ENCODE data around the gene TCEA2. TPM values are rescaled to one million over a fixed set of nuclear protein-coding genes. Genes with fewer than 3 reads are reported as not detected.

The TCEA2 gene
- 10 to 100 TPM; 43.3 to 45.9 TPM for total RNA-seq
- polyA plus RNA-seq, result 10 to 100 TPM; 24.6 to 27.9 TPM

DNA sequence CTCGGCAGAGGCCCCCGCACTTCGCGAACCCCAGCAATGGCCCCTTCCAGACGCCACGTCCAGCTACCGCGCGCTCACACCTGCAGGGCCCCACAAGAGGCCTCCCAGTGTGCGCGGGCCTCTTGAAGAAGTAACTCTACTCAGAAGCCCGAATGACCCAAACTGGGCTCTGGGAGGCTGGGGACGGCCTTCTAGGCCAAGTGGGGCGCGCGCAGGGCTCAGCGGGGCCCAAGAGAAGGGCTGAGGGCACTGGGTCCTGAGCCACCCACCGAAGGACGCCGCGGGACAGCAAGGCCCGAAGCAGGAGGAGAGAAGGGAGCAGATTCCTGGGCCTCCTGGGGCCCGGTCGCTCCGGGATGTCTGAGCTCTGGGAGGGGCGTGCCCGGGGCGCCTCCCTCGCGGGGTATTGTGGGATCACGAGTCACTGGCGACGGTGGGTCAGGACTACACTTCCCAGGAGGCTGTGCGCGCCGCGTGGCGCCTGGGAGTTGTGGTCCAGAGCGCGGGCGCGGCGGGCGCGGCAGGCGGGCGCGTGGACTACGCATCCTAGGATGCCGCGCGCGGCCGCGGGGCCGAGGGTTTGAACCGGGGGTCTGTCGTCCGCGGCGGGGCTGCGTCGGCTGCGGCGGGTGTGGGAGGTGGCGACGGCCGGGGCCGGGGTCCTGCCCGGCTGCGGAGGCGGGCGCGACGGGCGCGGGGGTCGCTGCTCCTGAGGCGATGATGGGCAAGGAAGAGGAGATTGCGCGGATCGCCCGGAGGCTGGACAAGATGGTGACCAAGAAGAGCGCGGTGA lies at the start of gene TCEA2:
Gene TCEA2, plus strand, starts transcription at position 603 of the 793 bp plus-strand sequence. Its CDS starts 115 bp downstream, at position 718.
- H3K9me3 ChIP-seq (ENCODE audit: control insufficient read depth in 1 of 2, low read length in 2 of 2), result no peaks in the 10 kb centered on the region
- ChIA-PET POLR2A (ENCODE audit: partially characterized antibody) (interaction anchor here (0.9 to 2.3 kb wide), 11 partner anchors 10 to 525 kb away, joined by 3 to 29 read pairs (median 5); partner anchors contain the start of genes LIME1, LKAAEAR1, OPRL1 and PRPF6), CTCF (ENCODE audit: partially characterized antibody) (interaction anchor here (0.6 to 11.2 kb wide), 5 partner anchors 16 to 200 kb away, joined by 3 to 133 read pairs (median 3); partner anchors contain the start of genes C20orf204, OPRL1, PRPF6 and RGS19)
- H3K36me3 Mint-ChIP-seq, result no peaks in the 10 kb centered on the region
- peak within 1 kb of the TSS; percentile 59 for H3K27ac ChIP-seq (ENCODE audit: low read depth, low read length)
- intact Hi-C loops (cut with micrococcal nuclease), result loop anchor here (1.0 to 5.0 kb wide), 4 partner anchors 16 to 405 kb away; partner anchors contain the start of genes PRPF6, RTEL1 and UCKL1
- peaks cover 57% of the 10 kb centered on the region for H3K4me1 ChIP-seq (ENCODE audit: insufficient read depth, low read length)
- peaks cover 0 to 2% (median 0%) of the 10 kb centered on the region in 8 donors for H3K9me3 Mint-ChIP-seq
- H3K27me3 Mint-ChIP-seq, result no peaks in the 10 kb centered on the region
- H3K4me1 Mint-ChIP-seq, result peaks cover 21 to 47% (median 35%) of the 10 kb centered on the region in 4 donors
- H3K27me3 ChIP-seq (ENCODE audit: insufficient read depth, low read length), result no peaks in the 10 kb centered on the region
- peak; percentile 90 to 91 (median 90) for DNase-seq
- H3K4me3 Mint-ChIP-seq, result peak within 1 kb of the TSS; percentile 80 to 93 (median 88)
- peak within 1 kb of the TSS; percentile 50 to 92 (median 86) for H3K27ac Mint-ChIP-seq
- peak within 1 kb of the TSS; percentile 42 to 57 for H3K4me3 ChIP-seq (ENCODE audit: low read length in 2 of 2)
- no peaks in the 10 kb centered on the region for H3K36me3 ChIP-seq (ENCODE audit: insufficient read depth, low read length)

DNA sequence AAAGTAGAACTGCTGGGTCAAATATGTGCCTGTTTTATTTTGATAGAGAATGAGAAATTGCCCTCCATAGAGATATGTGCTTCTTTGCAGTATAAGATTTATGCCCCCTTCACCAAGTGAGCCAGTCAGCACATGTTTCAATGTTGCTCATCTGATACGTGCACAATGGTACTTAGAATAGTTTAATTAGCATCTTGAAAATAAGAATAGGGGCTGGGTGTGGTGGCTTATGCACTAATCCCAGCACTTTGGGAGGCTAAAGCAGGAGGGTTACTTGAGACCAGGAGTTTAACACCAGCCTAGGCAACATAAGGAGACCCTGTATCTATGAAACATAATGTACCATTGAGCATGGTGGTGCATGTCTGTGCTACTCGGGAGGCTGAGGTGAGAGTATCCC lies 47.4 kb upstream of the TCEA2 start:
- CTCF ChIA-PET (ENCODE audit: partially characterized antibody), result no interaction called here
- Mint-ChIP-seq H3K27me3 (no peaks in the 10 kb centered on the region), H3K9me3 (peaks cover 0 to 19% (median 13%) of the 10 kb centered on the region in 8 donors), H3K4me3 (peak overlapping the region in 3 of 8 donors; percentile 13 to 41 (median 26)), H3K36me3 (peaks cover 48 to 52% of the 10 kb centered on the region in 2 donors), H3K4me1 (peaks cover 10 to 25% (median 14%) of the 10 kb centered on the region in 4 donors), H3K27ac (peak overlapping the region in 3 of 7 donors; percentile 12 to 32 (median 25))
- Histone ChIP-seq H3K36me3 (ENCODE audit: insufficient read depth, low read length) (peaks cover 61% of the 10 kb centered on the region), H3K4me3 (ENCODE audit: low read length in 2 of 2) (no peak overlapping the region), H3K9me3 (ENCODE audit: control insufficient read depth in 1 of 2, low read length in 2 of 2) (peaks cover 9% of the 10 kb centered on the region in 2 donors), H3K4me1 (ENCODE audit: insufficient read depth, low read length) (peaks cover 27% of the 10 kb centered on the region), H3K27ac (ENCODE audit: low read depth, low read length) (no peak overlapping the region), H3K27me3 (ENCODE audit: insufficient read depth, low read length) (no peaks in the 10 kb centered on the region)
- no peak for DNase-seq
- POLR2A ChIA-PET (ENCODE audit: partially characterized antibody), result no interaction called here
- intact Hi-C loops (cut with micrococcal nuclease), result no loop called here

- H3K36me3 Mint-ChIP-seq, result peaks cover 62 to 69% of the 10 kb centered on the region in 2 donors
- POLR2A ChIA-PET (ENCODE audit: partially characterized antibody), result no interaction called here
- intact Hi-C loops (cut with micrococcal nuclease), result no loop called here
Measured at GRCh38 chr20:64021124-64021975, 41.6 kb upstream of the TCEA2 start.

GRCh38 chr20:64022671-64023360 lies 40.2 kb upstream of the TCEA2 start:
- peaks cover 68 to 73% of the 10 kb centered on the region in 2 donors for H3K36me3 Mint-ChIP-seq
- POLR2A ChIA-PET (ENCODE audit: partially characterized antibody), result interaction anchor here (1.3 kb wide), 1 partner anchor 11 kb away, joined by 6 read pairs; no protein-coding TSS in a partner anchor
- CTCF ChIA-PET (ENCODE audit: partially characterized antibody), result interaction anchor here (0.8 to 1.6 kb wide), 2 partner anchors 8 to 16 kb away, joined by 3 to 4 read pairs; no protein-coding TSS in a partner anchor

More at GRCh38 chr20:64021124-64021975, 41.6 kb upstream of the TCEA2 start:
- Histone ChIP-seq H3K4me3 (ENCODE audit: low read length in 2 of 2) (no peak overlapping the region), H3K4me1 (ENCODE audit: insufficient read depth, low read length) (no peaks in the 10 kb centered on the region), H3K9me3 (ENCODE audit: control insufficient read depth in 1 of 2, low read length in 2 of 2) (no peaks in the 10 kb centered on the region), H3K36me3 (ENCODE audit: insufficient read depth, low read length) (peaks cover 77% of the 10 kb centered on the region), H3K27me3 (ENCODE audit: insufficient read depth, low read length) (no peaks in the 10 kb centered on the region), H3K27ac (ENCODE audit: low read depth, low read length) (no peak overlapping the region)
- Mint-ChIP-seq H3K9me3 (peaks cover 0 to 2% (median 0%) of the 10 kb centered on the region in 8 donors), H3K4me1 (peaks cover 0 to 10% (median under 1%) of the 10 kb centered on the region in 4 donors), H3K27ac (no peak overlapping the region), H3K4me3 (no peak overlapping the region), H3K27me3 (no peaks in the 10 kb centered on the region)
- DNase-seq, result no peak
- CTCF ChIA-PET (ENCODE audit: partially characterized antibody), result no interaction called here

DNA sequence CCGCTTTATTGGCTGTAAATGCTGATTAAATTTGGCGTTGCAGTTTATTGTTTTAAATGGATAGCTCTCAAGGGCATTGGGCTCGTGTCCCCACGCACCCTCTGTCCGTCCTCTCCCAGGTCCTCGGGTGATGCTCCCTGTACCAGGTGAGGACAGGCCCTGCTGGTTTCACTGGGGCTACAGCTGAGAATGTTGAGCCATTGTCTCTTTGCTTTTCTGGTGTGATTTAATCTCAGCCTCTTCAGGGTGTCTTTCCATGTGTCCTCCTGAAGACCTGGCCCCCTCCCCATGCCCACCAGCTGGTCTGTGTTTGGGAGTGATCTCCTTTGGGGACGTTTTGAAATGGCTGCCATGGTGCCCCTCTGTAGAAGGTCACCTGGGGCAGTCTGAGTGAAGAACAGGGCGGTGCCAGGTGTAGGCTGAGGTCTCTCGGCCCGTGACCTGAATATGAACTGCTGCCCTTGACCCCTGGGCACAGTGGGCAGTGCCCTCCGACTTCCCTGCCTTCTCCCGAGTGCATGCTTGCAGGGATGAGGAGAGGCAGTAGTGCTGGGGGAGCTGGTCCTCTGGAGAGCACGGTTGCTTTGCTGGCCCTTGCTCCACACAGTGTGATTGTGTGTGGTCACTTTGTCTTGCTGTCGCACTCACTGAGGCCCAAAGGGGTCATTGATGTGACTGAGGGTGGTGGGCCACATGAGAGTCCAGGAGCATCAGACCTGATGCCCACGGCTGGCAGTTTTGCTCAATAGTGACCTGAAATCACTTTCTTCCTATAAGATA lies 39.4 kb upstream of the TCEA2 start:
- peaks cover 68 to 74% of the 10 kb centered on the region in 2 donors for H3K36me3 Mint-ChIP-seq
- CTCF ChIA-PET (ENCODE audit: partially characterized antibody), result interaction anchor here (0.8 to 1.6 kb wide), 2 partner anchors 9 to 15 kb away, joined by 3 to 4 read pairs; no protein-coding TSS in a partner anchor

More at GRCh38 chr20:64022671-64023360, 40.2 kb upstream of the TCEA2 start:
- Mint-ChIP-seq H3K4me1 (peaks cover 0 to 9% (median 0%) of the 10 kb centered on the region in 4 donors), H3K4me3 (no peak overlapping the region), H3K27me3 (no peaks in the 10 kb centered on the region), H3K27ac (no peak overlapping the region), H3K9me3 (peaks cover 0 to 2% (median 0%) of the 10 kb centered on the region in 8 donors)
- Histone ChIP-seq H3K9me3 (ENCODE audit: control insufficient read depth in 1 of 2, low read length in 2 of 2) (no peaks in the 10 kb centered on the region), H3K36me3 (ENCODE audit: insufficient read depth, low read length) (peaks cover 82% of the 10 kb centered on the region), H3K27ac (ENCODE audit: low read depth, low read length) (no peak overlapping the region), H3K4me1 (ENCODE audit: insufficient read depth, low read length) (no peaks in the 10 kb centered on the region), H3K4me3 (ENCODE audit: low read length in 2 of 2) (no peak overlapping the region), H3K27me3 (ENCODE audit: insufficient read depth, low read length) (no peaks in the 10 kb centered on the region)
- no peak for DNase-seq
- intact Hi-C loops (cut with micrococcal nuclease), result no loop called here

More for the DNA sequence above, 39.4 kb upstream of the TCEA2 start:
- Histone ChIP-seq H3K27ac (ENCODE audit: low read depth, low read length) (no peak overlapping the region), H3K4me3 (ENCODE audit: low read length in 2 of 2) (no peak overlapping the region), H3K9me3 (ENCODE audit: control insufficient read depth in 1 of 2, low read length in 2 of 2) (no peaks in the 10 kb centered on the region), H3K36me3 (ENCODE audit: insufficient read depth, low read length) (peaks cover 84% of the 10 kb centered on the region), H3K4me1 (ENCODE audit: insufficient read depth, low read length) (no peaks in the 10 kb centered on the region), H3K27me3 (ENCODE audit: insufficient read depth, low read length) (no peaks in the 10 kb centered on the region)
- Mint-ChIP-seq H3K9me3 (peaks cover 0 to 2% (median 0%) of the 10 kb centered on the region in 8 donors), H3K27ac (no peak overlapping the region), H3K4me1 (peaks cover 0 to 8% (median 0%) of the 10 kb centered on the region in 4 donors), H3K4me3 (no peak overlapping the region), H3K27me3 (no peaks in the 10 kb centered on the region)
- no peak for DNase-seq
- intact Hi-C loops (cut with micrococcal nuclease), result no loop called here
- POLR2A ChIA-PET (ENCODE audit: partially characterized antibody), result interaction anchor here (1.3 kb wide), 1 partner anchor 10 kb away, joined by 6 read pairs; no protein-coding TSS in a partner anchor
